Left colon (tissue), 2 donors: ENCODE data around the gene PPP4R3C. TPM values are rescaled to one million over a fixed set of nuclear protein-coding genes. Genes with fewer than 3 reads are reported as not detected.
"Not testable (repeated sequence)": the region's sequence is repeated elsewhere in the genome, so short reads cannot be mapped to it uniquely, and the experiment has no call there.

ENCODE experiments used
- ATAC-seq: fragments of 200-7000 bp; cut with Tn5 transposase; one replicate; pipeline ENCODE4 v1.9.1; 2020; ENCODE audit warnings: mild to moderate bottlenecking, moderate library complexity
- DNase-seq, 2 donors: peaks; one replicate each; pipeline ENCODE4 v3.0.0-alpha.2; 2020
- intact Hi-C, 2 donors: fragments of 100-400 bp; cut with DNase I in 1 of 2; cut with micrococcal nuclease in 1 of 2; formaldehyde crosslinking; loops; one replicate each; pipeline versions ENCODE4 v1.11.2 to v1.14.0; 2022; cut with DNase I, micrococcal nuclease
- long read RNA-seq: library from polyadenylated mRNA; unstranded; transcript quantifications from one replicate; pipeline ENCODE4 v2.0.0, GENCODE V29; 2021
- total RNA-seq, 2 donors: library from RNA; stranded (reverse); fragmentation: NEBNext Ultra II Directional; extraction: Animal tissue kit (Norgen Biotek cat#: 25700); gene quantifications; one replicate each; pipeline ENCODE4 v1.2.1, GENCODE V29; 2021
- donor health status: DM: no; HTN: no; CAD: no.
- donor health status: DM: yes; HTN: yes; CAD: no.

PPP4R3C gene
- total RNA-seq, result not detected
- long read RNA-seq, result 0 reads

GRCh38 chrX:27463187-27463586 lies at the start of gene PPP4R3C:
Gene PPP4R3C (minus strand): TSS chrX:27463341. CDS start chrX:27463296, 45 bp downstream.
- DNase-seq (no peak), ATAC-seq (no peak)
- intact Hi-C loops, result no loop called here

- intact Hi-C loops, result no loop called here
- DNase-seq (no peak), ATAC-seq (no peak)
These were observed 28.3 kb upstream of the PPP4R3C start for GRCh38 chrX:27491397-27491796.

- DNase-seq, result no peak
- intact Hi-C loops, result no loop called here
- no peak for ATAC-seq
These were observed 2.9 kb upstream of the PPP4R3C start for GRCh38 chrX:27466051-27466450.

- no peak for DNase-seq
- no peak for ATAC-seq
- intact Hi-C loops, result no loop called here
These were observed 1.9 kb upstream of the PPP4R3C start for GRCh38 chrX:27465036-27465435.

- DNase-seq, intact Hi-C loops, ATAC-seq: not testable (repeated sequence)
These were observed 4.0 kb downstream of the PPP4R3C start for GRCh38 chrX:27459129-27459528.

GRCh38 chrX:27458544-27458943 lies 4.6 kb downstream of the PPP4R3C start:
- intact Hi-C loops, DNase-seq, ATAC-seq: not testable (repeated sequence)

GRCh38 chrX:27451324-27451723 lies 11.8 kb downstream of the PPP4R3C start:
- intact Hi-C loops, result no loop called here
- DNase-seq, result no peak
- ATAC-seq, result no peak

- intact Hi-C loops, result no loop called here
- no peak for DNase-seq
- ATAC-seq, result no peak
These were observed 16.7 kb downstream of the PPP4R3C start for GRCh38 chrX:27446423-27446822.

GRCh38 chrX:27445438-27445837 lies 17.7 kb downstream of the PPP4R3C start:
- no peak for DNase-seq
- intact Hi-C loops, result no loop called here
- no peak for ATAC-seq

- ATAC-seq (no peak), DNase-seq (no peak)
- intact Hi-C loops, result no loop called here
These were observed 18.8 kb downstream of the PPP4R3C start for GRCh38 chrX:27444093-27444908.

- intact Hi-C loops, DNase-seq: not testable (repeated sequence)
These were observed 20.7 kb downstream of the PPP4R3C start for GRCh38 chrX:27442392-27442791.

GRCh38 chrX:27439771-27440170 lies 23.4 kb downstream of the PPP4R3C start:
- ATAC-seq (no peak), DNase-seq (no peak)
- intact Hi-C loops, result no loop called here

More at GRCh38 chrX:27442392-27442791, 20.7 kb downstream of the PPP4R3C start:
- not testable (repeated sequence) for ATAC-seq

- no peak for ATAC-seq
- intact Hi-C loops, result no loop called here
- DNase-seq, result no peak
These were observed 24.2 kb downstream of the PPP4R3C start for GRCh38 chrX:27438937-27439336.

GRCh38 chrX:27435031-27435430 lies 28.1 kb downstream of the PPP4R3C start:
- intact Hi-C loops, result no loop called here
- DNase-seq, result no peak
- no peak for ATAC-seq

Other genes starting within 250 kb of the PPP4R3C start
- gene DCAF8L2, start 127.0 kb upstream of the PPP4R3C start, total RNA-seq, result not detected